Fibroblast of peridontal ligament (primary cell): ENCODE results near the gene POU6F2.
"Not testable (repeated sequence)": the region's sequence is repeated elsewhere in the genome, so short reads cannot be mapped to it uniquely, and the experiment has no call there.

Experiments
- DNase-seq: peaks from one replicate; pipeline ENCODE4 v3.0.0-alpha.2; 2010; ENCODE audit errors: extremely low read depth

The POU6F2 gene

GRCh38 chr7:39304668-39305405 is 327.1 kb downstream of the POU6F2 start:
- no peak for DNase-seq

GRCh38 chr7:39306016-39306570 is 328.4 kb downstream of the POU6F2 start:
- DNase-seq, result no peak

- DNase-seq, result no peak
Observed at GRCh38 chr7:39310699-39311098, 333.0 kb downstream of the POU6F2 start.

GRCh38 chr7:39312254-39312989 is 334.7 kb downstream of the POU6F2 start:
- no peak for DNase-seq

GRCh38 chr7:39313376-39313775 is 335.7 kb downstream of the POU6F2 start:
- no peak for DNase-seq

GRCh38 chr7:39313974-39314373 is 336.3 kb downstream of the POU6F2 start:
- DNase-seq, result no peak

- no peak for DNase-seq
Observed at GRCh38 chr7:39317107-39317506, 339.4 kb downstream of the POU6F2 start.

GRCh38 chr7:39317896-39318295 is 340.2 kb downstream of the POU6F2 start:
- no peak for DNase-seq

- DNase-seq, result no peak
Observed at GRCh38 chr7:39321245-39321644, 343.5 kb downstream of the POU6F2 start.

- DNase-seq, result no peak
Observed at GRCh38 chr7:39321909-39322498, 344.3 kb downstream of the POU6F2 start.

- DNase-seq, result no peak
Observed at GRCh38 chr7:39324139-39324760, 346.5 kb downstream of the POU6F2 start.

- not testable (repeated sequence) for DNase-seq
Observed at GRCh38 chr7:39331607-39332006, 353.9 kb downstream of the POU6F2 start.

GRCh38 chr7:39332142-39332541 is 354.4 kb downstream of the POU6F2 start:
- no peak for DNase-seq

GRCh38 chr7:39333701-39334100 is 356.0 kb downstream of the POU6F2 start:
- no peak for DNase-seq

- DNase-seq, result no peak
Observed at GRCh38 chr7:39336442-39336841, 358.7 kb downstream of the POU6F2 start.

- DNase-seq, result no peak
Observed at GRCh38 chr7:39338716-39339115, 361.0 kb downstream of the POU6F2 start.

GRCh38 chr7:39339591-39339990 is 361.9 kb downstream of the POU6F2 start:
- no peak for DNase-seq

- no peak for DNase-seq
Observed at GRCh38 chr7:39341083-39341482, 363.4 kb downstream of the POU6F2 start.

- no peak for DNase-seq
Observed at GRCh38 chr7:39342763-39343162, 365.1 kb downstream of the POU6F2 start.

GRCh38 chr7:39349452-39350123 is 371.9 kb downstream of the POU6F2 start:
- no peak for DNase-seq

GRCh38 chr7:39353615-39354376 is 376.1 kb downstream of the POU6F2 start:
- DNase-seq, result no peak
